HG03025 (cell line): ENCODE data around the gene TPM1.

Experiments used
- ATAC-seq: cut with Tn5 transposase; IDR thresholded peaks from one replicate; pipeline ENCODE4 v1.9.1; 2021; ENCODE audit warnings: mild to moderate bottlenecking, moderate library complexity; ENCODE audit not compliant: unreplicated experiment, low FRiP score

The TPM1 gene

DNA sequence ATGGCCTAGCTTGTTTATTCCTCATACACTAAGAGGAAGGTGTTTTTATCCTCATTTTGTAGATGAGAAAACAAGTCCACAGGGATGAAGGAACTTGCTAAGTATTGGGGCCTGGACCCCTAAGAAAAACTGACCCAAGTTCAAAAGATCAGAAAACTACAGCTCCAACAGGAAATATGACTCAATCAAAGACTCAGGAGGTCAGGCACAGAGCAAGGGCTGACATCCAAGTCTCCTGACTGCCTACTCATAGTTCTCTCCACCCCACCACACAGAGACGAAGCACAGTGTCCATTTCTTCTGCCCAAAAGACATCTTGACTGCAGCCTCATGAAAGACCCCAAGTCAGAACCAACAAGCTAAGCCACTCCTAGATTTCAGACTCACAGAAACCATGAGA lies 26.9 kb upstream of the TPM1 start:
- ATAC-seq, result no peak

DNA sequence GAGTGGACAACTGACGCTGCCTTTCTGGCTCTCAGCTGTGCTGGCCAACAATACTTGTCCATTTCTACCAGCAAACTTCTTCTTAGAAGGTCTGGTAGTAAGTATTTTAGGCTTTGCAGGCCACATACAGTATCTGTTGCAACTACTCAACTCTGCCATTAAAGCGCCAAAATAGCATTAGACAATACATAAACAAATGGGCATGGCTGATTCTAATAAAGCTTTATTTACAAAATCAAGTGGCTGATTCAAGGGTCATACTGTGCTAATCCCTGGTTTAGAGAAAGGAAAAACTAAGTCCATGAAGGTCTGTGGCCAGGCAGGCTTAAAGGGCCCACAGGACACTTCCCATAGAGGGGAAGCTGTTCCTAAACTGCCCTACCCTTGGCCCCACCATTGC lies 26.3 kb upstream of the TPM1 start:
- ATAC-seq, result no peak

DNA sequence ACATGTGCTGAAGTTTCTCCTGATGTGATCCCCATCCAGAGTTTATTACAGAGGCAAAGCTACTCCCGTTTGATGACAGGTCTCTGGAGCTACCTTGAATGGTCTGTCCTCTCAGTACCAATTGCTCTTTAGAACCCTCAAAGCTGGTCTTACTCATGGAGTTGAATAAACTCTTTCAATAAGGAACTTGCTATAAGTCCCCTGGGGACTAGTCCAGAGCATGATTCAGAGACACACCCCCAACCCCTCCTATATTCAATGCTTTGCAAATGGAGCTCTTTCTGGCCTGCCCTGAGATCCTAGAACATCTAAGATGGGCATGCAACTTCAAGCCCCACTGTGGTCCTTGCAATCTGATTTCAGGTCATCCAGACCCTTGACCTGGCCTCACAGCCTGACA lies 23.9 kb upstream of the TPM1 start:
- no peak for ATAC-seq

DNA sequence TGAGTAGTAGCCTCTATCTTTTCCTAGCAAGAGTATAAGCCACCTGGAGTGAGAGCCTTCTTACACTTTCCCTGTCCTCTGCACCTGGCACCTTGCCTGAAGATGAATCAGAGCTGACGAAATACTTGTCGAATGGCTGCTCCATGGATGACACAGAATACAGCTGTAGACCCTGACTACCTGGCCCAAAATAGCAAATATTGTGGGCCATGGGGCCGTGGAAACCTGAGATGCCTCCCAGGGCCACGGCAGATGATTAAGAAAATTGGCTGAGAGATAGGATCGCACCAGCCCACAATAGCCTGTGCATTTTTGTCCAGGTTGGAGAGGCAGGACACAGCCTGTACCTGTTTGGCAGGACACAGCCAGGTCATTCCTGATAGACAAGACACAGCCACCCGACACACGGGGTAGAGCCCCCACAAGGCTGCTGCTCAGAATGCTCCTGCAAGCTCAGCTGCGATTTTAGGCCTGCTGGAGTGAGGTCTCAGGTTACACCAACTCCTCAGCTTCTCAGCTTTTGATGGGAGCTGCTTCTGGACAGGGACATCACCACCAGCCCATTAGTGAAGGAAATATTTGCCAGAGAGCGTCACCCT lies 22.9 kb upstream of the TPM1 start:
- no peak for ATAC-seq

DNA sequence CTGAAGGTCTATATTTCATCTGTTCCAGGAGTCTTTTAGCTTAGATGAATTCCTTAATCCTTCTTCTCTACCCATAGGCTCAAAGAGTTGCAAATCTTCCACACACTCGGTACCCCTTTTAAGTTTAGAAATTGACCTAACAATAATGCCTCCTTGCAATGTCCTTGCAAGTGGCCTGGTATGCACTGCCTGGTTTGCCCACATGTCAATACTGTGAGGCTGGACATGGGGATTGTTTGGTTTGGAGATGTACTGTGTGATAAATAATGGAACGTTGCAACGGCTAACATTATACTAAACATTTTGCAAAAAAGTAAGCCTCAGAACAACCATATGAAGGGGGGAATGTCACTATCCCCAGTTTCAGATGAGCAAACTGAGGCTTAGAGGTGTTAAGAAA lies 22.4 kb upstream of the TPM1 start:
- no peak for ATAC-seq

DNA sequence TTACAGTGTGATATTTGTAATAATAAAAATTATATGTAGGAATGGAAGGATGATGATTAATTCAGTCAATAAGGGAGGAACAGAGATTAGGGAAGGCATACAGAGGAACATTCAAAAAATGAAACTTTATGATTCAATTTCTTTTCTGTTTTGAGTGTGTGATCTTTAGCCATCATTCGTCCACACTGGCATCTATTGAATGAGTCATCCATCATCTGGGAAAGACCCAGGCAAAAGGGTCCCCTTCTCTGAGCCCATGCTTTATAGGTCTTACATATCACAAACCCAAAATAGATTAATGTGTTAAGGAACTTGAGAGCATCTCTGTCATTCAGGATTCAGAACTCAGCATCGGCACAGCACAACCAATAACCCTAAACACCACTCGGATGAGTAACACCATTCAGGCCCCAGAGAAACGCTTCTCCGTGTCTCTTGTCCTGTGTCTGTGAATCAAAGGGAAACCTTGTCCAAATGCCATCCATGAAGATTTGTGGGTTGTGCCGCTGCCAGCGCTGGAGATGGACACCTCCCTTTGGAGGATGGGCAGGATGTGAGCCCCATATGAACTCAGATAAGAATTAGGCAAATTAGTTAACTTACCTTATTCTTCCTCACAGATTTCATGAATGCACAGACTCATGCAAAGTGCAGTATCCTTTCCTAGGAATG lies 21.7 kb upstream of the TPM1 start:
- no peak for ATAC-seq

DNA sequence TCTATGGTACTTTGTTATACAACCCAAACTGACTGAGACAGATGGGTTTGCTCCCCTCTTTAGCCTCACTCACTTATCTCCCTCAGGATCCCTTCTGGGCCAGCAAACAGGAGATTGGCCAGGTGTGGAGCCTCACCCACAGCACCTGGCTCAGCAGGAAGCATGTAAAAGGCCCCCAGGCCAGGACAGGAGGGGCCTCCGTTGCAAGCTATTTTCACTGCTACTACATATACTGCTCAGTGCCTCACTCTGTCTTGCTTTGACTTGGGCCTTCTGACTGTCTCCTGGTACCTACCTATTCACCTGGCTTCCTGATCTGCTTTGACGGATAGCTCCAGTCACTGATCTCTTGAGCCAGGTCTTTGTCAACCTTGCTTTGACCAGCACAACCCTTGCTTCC lies 20.4 kb upstream of the TPM1 start:
- ATAC-seq, result no peak

DNA sequence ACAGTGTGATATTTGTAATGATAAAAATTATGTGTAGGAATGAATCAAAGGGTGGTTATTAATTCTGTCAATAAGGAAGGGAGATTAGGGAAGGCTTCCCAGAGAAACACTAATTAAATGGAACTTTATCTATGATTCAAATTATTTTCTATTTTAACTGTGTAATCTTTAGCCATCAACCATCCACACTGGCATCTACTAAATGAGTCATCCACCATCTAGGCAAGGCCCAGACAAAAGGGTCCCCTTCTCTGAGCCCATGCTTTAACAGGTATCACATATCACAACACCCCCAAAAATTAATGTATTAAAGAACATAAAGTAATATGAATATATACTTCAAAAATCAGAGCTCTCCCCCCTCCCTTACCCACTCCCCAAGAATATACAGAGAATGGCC lies 19.9 kb upstream of the TPM1 start:
- ATAC-seq, result no peak

DNA sequence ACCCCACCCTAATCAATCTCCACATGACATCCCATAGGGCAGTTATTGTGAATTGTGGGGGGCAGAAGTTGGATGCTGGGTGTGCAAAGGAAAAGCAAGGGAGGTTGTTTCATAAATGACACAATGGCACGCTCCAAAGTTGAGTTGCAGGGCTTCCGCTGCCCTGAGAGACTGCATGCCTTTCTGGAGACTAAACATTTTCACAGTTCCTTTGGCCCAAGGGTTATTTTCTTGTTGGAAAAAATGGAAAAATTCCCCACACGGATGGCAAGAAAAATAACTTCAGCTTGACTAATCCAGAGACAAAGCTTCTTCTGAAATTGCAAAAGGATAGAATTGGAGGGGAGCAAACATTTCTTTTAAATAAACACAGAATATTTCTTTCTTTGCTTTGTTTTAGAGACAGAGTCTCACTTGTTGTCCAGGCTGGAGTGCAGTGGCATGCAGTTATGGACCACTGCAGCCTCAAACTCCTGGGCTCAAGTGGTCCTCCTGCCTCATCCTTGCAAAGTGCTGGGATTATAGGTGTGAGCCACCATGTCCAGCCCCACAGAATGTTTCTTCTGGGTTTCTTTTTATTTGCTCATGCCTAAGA lies 19.1 kb upstream of the TPM1 start:
- ATAC-seq, result no peak

DNA sequence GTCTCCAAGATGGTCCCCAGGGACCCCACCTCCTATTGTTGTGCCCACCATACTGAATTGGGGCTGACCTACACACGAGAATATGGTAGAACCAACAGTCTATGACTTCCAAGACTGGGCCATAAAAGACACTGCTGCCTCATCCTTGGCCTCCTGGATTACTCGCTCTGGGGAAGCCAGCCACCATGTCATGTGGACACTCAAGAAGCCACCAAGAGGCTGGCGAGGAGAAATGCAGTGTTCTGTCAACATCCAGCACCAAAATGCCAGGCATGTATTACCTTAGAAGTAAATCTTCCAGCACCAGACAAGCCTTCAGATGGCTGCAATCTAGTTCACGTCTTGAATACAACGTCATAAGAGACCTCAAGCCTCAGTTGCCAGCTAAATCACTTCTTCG lies 17.1 kb upstream of the TPM1 start:
- ATAC-seq, result no peak

DNA sequence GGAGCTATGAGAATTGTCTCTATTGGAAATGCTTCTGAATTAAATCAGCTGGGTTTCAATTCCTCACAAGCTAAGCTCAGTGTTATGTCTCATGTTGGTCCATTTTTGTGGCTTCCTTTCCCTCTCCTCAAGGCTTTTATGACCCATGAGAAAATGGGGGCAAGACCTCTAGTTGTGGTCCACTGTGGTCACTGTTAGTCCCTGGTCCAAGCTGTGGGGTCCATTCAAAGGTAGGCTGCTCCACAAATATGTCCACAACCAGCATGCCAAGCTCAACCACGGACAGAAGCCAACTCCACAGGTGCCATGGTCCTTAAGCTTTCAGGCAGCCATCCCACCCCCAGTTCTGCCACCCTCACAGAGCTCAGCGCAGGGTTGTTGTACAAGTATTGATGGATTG lies 14.9 kb upstream of the TPM1 start:
- no peak for ATAC-seq

DNA sequence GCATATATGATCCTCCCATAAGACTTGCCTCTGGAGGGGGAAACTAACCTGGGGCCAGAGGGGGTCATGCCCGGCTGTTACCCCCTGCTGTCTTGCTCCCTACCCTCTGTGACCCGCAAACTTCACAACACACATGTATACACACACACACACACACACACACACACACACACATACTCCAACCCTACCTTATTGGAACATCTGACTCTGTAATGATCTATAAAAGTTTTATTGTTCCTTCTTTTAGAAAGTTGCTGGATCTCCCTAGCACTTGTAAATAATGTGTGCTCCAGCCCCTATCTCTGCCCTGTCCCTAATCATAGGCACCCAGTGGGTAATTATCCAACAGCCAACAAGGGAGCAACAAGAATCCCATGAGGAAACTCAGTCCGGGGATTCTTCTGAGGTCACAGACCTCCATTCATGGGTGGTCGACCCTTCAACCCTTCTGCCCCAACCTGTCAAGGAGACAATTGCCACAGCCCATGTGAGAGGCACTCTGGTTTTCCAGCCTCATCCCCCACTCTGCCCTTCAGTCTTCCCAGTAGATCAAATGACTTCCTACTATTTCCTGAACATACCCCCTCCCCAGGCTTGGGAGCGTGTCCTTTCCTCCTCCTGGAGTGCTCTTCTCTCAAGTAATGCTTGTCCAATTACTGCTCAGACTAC lies 14.0 kb upstream of the TPM1 start:
- no peak for ATAC-seq

DNA sequence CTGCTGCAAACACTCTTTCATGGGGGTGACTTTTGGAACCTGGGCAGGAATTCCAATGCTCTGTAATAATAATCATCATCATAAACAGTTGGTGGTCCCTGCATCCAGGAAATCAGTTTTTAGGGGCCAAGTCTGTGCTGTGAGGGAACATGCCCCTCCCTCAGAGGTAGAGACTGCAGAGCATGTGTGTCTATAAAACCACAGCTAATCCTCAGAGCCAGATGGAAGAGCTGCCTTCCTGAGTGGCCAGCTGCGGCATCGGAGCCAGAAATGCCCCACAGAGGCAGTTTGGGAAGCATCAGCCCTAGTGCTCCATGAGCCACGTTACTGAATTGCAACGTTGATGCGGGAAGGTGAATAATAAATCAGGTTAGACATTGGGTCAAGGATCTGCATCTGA lies 12.9 kb upstream of the TPM1 start:
- no peak for ATAC-seq

DNA sequence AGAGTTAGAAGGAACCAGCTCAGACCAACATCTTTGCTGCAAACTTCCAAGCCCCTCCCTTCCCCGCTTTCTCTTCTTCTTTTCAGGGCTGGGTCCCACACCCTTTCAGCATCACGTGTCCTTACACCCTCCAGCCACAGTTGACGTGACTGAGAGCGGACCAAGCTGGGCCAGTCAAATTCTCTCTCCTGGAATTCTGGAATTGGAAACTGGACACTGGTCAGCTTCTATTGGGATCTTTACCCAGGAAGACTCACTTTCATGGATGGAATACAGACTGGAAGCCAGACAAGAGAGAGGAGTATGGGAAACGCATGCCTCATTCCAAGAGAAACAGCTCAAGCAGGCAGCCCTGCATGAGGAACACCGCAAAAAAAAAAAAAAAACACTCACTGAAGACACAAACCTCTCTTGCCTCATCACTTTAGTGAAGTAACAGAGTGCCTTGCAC lies 12.4 kb upstream of the TPM1 start:
- no peak for ATAC-seq

DNA sequence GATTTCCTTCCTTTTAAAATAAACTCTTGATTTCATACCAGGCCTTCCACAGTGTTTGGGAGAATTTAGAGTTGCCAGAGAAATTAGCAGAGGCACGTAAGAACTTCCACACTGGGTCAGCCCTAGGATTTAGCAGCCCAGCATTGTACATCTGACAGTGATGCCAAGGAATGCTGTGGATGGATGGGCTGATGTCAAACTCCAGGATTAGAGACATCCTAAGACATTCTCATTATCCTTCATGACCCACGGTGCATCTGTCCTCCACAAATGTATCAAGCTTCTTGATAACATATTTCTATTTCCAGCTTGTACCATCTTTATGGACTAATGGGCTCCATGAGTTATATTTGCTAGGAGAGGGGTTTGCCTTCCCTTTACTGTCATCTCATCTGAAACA lies 8.0 kb upstream of the TPM1 start:
- ATAC-seq, result no peak

DNA sequence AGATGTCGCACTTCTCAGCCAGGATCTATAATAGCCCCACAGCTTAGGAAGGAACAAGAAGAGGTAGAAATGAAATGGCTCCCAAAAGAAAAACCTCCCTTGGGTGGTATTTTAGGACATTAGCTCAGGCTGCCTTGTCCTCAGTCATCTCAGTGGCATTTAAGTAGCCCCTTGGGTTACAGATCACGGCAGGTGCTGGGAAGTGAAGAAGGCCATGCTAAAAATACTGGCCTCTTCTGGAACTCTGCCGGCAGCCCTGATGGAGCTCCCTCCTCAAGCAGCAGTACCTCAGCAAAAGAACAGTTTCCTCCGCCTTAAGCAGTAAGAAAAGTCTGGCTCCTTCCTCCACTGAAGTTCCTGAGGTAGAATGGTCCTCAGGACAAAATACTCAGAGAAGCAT lies 7.3 kb upstream of the TPM1 start:
- ATAC-seq, result no peak

DNA sequence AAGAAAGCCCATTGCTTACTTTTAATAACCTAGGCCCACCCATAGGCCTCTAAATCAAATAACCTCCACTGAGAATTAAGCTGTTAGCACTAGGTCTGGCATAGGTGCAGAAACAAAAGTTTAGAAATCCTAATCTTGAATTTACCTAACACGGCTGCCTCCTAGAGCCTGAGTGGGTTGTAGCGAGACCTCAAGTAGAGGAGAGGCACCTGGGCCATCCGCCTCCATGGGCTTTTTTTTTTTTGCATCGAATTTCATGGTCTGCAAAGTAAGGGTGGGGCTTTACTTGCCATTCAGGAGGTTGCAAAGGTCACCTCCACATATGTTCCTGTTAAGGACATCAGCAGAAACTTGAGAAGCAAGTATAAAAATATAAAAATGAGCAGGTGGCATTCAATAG lies 6.6 kb upstream of the TPM1 start:
- no peak for ATAC-seq

DNA sequence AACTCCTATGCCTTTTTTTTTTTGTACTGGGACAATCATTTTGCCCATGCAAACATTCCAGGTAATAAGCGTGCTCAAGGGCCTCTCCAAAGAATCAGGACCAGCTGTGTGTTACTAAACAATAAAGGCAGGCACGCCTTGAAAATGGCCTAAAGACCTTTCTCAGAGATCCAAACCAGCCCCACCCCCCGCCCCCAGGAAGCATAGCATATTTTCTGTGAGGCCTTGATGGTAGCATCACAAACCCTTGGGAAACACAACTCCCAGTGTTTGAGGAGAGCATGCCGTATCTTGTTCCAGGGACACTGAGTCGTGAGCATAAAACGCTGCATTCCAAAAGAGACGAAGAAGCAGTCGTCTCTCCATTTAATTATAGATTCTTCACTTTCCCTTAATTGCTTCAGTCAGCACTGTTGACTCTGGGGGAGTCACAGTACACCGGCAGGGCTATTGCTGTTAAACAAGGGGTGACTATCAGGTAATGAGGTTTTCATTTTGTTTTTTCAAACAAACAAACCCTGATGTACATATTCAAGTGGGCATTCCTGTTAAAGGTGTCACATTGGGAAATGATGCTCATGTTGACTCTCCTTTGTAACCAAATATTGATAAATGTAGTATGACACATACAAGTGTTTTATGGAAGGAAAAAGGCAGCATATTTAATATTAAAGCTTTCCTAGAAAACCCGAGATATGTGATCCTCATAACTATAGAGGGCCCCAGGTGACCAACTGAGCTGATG lies 4.4 kb upstream of the TPM1 start:
- ATAC-seq, result no peak

DNA sequence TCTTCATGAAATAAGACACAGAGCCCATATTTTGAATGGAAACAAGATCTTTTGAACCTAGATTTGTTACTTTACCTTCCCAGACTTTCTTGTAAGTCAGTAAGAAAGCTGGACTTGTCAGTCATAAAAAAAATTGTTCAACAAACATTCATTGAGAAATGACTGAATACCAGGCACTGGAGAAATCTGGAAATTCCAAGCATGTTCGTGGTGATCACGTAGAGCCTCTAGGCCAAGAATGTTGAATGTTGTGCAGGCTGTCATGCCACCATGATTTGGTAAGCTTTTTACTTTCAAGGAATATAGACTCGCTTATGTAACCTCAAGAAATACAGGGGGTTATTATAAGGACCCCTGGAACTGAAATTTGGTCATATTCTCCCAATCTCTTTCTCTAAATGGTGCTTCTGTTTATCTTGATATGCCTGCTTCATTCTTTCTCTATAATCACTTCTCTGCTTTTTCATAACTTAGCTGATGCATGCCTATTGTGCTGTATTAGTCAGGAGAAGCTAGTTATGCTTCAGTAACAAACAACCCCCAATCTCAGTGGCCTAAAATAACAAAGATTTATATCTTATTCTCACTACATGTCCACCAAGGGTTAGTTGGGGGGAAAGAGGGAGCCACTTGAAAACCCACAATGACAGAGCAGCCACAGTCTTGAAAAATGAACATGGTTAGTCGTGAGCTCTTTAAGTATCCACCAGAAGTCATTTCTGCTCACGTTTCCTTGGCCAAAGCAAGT lies 3.4 kb upstream of the TPM1 start:
- no peak for ATAC-seq

DNA sequence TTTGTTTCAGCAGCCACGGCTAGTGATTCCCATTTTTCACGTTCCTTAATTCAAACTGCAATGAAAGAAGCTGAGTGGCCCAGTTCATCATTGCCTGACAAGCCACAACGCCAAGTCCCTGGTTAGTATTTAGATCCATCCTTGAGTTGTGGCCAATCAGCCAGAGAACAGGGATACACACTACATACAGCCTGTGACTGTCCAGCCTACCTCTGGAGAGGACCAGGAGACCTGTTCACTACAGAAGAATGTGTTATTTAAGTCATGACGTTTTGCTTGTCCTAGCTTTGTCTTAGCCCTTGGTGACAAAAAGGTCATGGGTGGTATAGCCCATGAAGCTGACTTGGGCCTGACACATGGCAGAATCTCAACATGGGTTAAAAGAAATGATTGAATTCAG lies 2.7 kb upstream of the TPM1 start:
- ATAC-seq, result no peak
